ENCODE measurements around the gene REG1A.

- TF ChIP-seq, protein P1, sequence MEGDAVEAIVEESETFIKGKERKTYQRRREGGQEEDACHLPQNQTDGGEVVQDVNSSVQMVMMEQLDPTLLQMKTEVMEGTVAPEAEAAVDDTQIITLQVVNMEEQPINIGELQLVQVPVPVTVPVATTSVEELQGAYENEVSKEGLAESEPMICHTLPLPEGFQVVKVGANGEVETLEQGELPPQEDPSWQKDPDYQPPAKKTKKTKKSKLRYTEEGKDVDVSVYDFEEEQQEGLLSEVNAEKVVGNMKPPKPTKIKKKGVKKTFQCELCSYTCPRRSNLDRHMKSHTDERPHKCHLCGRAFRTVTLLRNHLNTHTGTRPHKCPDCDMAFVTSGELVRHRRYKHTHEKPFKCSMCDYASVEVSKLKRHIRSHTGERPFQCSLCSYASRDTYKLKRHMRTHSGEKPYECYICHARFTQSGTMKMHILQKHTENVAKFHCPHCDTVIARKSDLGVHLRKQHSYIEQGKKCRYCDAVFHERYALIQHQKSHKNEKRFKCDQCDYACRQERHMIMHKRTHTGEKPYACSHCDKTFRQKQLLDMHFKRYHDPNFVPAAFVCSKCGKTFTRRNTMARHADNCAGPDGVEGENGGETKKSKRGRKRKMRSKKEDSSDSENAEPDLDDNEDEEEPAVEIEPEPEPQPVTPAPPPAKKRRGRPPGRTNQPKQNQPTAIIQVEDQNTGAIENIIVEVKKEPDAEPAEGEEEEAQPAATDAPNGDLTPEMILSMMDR (conservative IDR thresholded peaks at IDR 0.05) = 0 out of 2 replicates have a peak, but pooled peaks have one; percentile 17
- no peak for TF ChIP-seq ZFX (IDR thresholded peaks at IDR 0.05)
Observed at GRCh38 chr2:79105259-79105658, 15.0 kb upstream of the REG1A start.
